VCaP (cell line): Measurements from ENCODE around the gene EPHA10.

Experiments used
- H3K27ac ChIP-seq: fragments of 450-650 bp; 2 replicates; pipeline ENCODE4 v1.5.1; 2017
- TF ChIP-seq, protein P1 (sequence below): fragments of 450-650 bp; conservative IDR thresholded peaks from 2 replicates; pipeline ENCODE4 v1.5.1; 2017; ENCODE audit warnings: mild to moderate bottlenecking, moderate library complexity

The EPHA10 gene

DNA sequence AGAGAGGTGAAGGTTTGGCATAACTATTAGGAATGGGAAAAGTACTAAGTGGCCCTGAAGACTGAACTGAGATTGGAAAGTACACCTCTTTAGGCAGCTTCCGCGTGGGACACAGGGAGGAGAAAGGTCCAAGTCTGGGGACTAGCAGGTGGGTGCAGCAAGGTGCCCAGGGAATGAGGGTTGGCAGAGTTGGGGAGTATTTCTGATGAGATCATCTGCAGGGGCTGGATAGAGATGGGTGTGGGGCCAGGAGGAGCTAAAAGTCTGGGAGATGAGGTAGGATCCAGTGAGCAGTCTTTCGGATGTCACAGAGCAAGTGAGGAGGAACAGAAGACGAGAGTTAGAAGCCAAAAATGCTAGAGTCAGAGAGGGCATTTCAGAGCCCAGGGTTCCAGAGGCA, 36.5 kb downstream of the EPHA10 start:
- TF ChIP-seq, protein P1, sequence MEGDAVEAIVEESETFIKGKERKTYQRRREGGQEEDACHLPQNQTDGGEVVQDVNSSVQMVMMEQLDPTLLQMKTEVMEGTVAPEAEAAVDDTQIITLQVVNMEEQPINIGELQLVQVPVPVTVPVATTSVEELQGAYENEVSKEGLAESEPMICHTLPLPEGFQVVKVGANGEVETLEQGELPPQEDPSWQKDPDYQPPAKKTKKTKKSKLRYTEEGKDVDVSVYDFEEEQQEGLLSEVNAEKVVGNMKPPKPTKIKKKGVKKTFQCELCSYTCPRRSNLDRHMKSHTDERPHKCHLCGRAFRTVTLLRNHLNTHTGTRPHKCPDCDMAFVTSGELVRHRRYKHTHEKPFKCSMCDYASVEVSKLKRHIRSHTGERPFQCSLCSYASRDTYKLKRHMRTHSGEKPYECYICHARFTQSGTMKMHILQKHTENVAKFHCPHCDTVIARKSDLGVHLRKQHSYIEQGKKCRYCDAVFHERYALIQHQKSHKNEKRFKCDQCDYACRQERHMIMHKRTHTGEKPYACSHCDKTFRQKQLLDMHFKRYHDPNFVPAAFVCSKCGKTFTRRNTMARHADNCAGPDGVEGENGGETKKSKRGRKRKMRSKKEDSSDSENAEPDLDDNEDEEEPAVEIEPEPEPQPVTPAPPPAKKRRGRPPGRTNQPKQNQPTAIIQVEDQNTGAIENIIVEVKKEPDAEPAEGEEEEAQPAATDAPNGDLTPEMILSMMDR: no peak
- no peak overlapping the region for H3K27ac ChIP-seq

DNA sequence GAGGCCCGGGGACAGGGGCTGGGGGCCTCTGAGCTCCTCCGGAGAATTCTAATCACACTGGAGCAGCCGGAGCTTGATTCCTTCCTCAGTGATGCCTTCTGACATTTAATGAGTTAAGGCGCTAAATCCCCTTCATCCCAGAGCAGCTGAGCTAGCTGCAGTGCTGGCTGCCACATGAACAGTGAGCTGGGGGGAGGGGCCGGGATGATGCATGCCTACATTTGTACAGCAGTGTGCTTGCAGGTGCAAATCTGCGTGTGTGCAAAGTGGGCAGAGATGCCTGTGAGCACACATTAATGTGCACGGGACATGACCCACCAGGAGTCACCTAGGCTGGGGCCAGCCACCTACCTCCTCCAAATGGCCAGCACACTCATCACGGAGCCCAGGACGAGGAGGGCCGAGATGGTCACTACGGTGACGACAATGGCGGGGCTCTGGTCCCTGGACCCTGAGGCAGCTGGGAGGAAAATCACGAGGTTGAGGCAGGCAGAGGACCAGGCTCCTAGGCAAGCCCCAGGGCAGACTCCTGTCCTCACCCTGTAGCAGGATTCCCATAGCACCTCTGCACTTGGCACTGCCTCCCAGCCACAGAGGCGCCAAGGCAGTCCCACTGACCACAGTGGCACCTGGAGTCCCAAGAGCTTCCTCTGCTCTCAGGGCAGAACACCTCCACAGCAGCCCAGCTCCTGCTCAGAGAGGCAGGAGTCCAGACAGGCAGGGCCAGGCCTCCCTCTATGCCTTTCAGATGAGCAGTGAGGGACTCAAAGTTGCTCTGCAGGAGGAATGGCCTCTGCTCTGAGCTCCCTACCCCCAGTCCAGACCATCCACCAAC, 38.0 kb downstream of the EPHA10 start:
- H3K27ac ChIP-seq: no peak overlapping the region
- TF ChIP-seq, protein P1: no peak

DNA sequence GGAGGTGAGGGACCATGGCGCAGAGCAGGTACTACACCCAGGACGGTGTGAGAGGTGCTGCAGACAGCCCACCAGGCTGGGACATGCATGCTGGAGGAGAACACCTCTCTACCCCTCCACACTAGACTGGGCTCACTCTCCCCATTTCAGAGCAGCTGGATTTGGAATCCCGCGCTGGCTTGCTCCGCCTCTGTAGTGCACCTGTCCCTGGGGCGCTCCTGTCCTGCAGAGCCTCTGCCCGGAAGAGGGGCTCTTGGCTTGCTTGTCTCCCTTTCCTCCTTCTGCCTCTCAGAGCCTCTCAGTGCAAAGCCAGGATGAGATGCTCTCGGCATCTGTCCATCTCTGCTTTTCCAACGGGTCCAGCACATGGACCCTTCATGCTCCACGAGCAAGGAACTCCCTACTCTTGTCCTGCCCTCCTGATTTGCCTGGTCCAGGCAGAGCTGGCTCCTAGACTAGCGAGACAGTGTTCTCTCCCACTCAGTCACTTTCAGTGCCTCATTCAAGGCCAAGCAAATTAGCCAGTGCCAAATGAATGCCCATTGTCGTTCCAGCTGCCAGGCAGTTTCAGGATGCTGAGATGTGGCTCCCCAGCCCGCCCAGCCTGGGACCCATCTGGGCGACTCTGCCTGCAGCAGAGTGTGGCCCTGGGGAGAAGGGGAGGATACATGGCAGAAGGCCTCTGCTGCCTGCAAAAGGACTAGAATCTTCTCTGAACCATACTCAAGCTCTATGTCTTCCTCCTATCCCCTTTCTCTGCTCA, 38.9 kb downstream of the EPHA10 start:
- TF ChIP-seq, protein P1: no peak
- H3K27ac ChIP-seq: no peak overlapping the region

DNA sequence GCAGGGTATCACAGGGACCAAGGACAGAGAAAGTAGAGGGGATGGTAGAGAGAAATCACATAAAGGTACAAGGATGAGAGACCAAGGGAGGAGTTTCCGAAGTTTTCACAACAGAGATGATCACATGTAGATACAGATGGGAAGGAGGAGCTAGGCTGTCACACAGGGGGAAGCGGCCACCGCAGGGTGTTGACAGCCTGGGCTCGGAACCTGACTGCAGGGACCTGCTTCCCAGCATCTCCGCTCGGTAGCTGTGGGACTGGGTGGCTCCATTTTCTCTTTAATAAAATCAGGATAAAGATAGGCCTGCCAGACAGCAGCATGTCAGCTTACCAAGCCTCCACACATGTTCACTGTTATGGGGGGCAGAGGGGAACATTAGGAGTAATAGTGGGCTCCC, 40.3 kb downstream of the EPHA10 start:
- no peak overlapping the region for H3K27ac ChIP-seq
- TF ChIP-seq, protein P1: no peak

DNA sequence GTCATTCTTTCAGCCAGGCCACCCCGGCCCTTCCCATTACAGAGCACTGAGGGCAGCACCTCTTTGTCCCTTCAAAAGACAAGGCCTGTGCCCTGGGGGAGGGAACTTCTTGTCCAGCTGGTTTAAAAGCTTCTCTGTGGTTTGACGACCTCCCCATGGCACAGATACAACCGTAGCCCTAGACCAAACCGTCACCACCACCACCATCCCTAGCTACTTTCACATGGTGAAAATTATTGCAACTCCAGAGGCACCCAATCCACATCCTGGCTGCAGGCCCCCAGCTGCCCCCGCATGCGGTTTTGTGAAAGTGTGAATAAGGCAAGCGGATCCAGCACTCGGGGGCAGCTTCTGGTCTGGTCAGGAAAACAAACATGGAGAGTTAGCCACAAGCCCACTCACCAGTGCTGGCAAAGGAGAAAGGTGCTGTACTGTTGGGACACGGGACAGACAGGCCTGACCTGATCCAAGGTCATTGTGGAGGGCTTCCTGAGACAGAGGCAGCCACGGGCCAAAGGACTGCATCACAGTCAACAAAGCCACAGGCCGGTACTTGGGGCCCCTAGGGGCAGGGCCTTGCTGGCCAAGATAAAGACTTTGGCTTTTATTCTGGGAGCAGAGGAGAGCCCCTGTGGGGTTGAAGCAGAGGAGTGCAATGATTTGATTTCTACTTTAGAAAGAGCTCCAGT, 41.4 kb downstream of the EPHA10 start:
- no peak overlapping the region for H3K27ac ChIP-seq
- TF ChIP-seq, protein P1: no peak

DNA sequence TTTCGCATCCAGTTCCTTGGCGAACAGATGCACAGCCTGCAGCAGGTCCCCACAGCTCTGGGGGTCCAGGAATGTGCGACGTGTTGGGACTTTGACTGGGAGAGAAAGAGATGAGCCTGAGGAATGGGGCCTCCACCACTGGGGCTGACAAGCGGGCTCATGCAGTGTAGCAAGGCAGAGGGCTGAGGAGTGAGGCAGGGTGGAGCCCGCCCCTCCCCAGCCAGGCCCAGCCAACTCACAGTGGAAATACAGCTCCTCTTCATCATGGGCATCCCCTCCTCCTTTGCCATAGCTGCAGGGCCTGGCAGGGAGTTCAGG, 41.9 kb downstream of the EPHA10 start:
- H3K27ac ChIP-seq: no peak overlapping the region
- TF ChIP-seq, protein P1: no peak
